Esophagus squamous epithelium (tissue), 5 donors: ENCODE results near the gene EFHC1. TPM values are rescaled to one million over a fixed set of nuclear protein-coding genes. Genes with fewer than 3 reads are reported as not detected.

ENCODE experiments used
- DNase-seq: peaks from one replicate; lab custom pipeline; 2025; lab: John Stamatoyannopoulos, UW
- H3K27ac ChIP-seq, 4 donors: fragments of 200-600 bp; sonication (generic); one replicate each; pipeline ENCODE4 v1.5.1; 2016 to 2019; ENCODE audit warnings: mild to moderate bottlenecking in 1 of 4
- H3K27me3 ChIP-seq, 4 donors: fragments of 200-600 bp; sonication (generic); 1 replicate in 3 of 4; 2 replicates in 1 of 4; pipeline versions ENCODE4 v1.5.1 to v1.6.0; 2017 to 2021; ENCODE audit warnings: antibody characterized with exemption in 1 of 4
- H3K36me3 ChIP-seq, 3 donors: fragments of 200-600 bp; sonication (generic); one replicate each; pipeline ENCODE4 v1.5.1; 2016 to 2019
- H3K4me1 ChIP-seq, 3 donors: fragments of 200-600 bp; sonication (generic); one replicate each; pipeline ENCODE4 v1.5.1; 2017 to 2019
- H3K4me3 ChIP-seq, 4 donors: fragments of 200-600 bp; sonication (generic); 1 replicate in 3 of 4; 2 replicates in 1 of 4; pipeline ENCODE4 v1.5.1; 2016 to 2019; ENCODE audit warnings: mild to moderate bottlenecking in 2 of 4, moderate library complexity in 1 of 4
- H3K9me3 ChIP-seq, 3 donors: fragments of 200-600 bp; sonication (generic); one replicate each; pipeline ENCODE4 v1.5.1; 2016 to 2019
- CTCF ChIP-seq, 6 experiments: fragments of 450-650 bp in 4 of 6; fragments of 200-600 bp in 2 of 6; sonication (generic) in 2 of 6; IDR thresholded peaks; one replicate each; pipeline ENCODE4 v1.5.1; 2016 to 2019; ENCODE audit warnings: antibody characterized with exemption in 6 of 6, mild to moderate bottlenecking in 4 of 6, moderate library complexity in 4 of 6
- POLR2A ChIP-seq, 4 donors: fragments of 450-650 bp; IDR thresholded peaks; one replicate each; pipeline ENCODE4 v1.6.1; 2017; ENCODE audit warnings: antibody characterized with exemption in 4 of 4, mild to moderate bottlenecking in 4 of 4, moderate library complexity in 3 of 4
- WGBS, 2 donors: methylation state at CpG; one replicate each; pipeline ENCODE4 v1.1.5; 2018; 5-methylcytosine and 5-hydroxymethylcytosine counted together
- intact Hi-C: fragments of 100-400 bp; cut with DNase I; formaldehyde crosslinking; loops from one replicate; pipeline ENCODE4 v1.15.0; 2022
- total RNA-seq, 4 donors: library from RNA; depleted of rRNA; stranded (reverse); fragments of >200 nt; gene quantifications; one replicate each; pipeline ENCODE4 v1.1.0, GENCODE V29; 2016
- donor health status: DM: yes; HTN: yes; CAD: no.

The EFHC1 gene
- total RNA-seq, 4 donors from 2014 or later: 4.0 to 17.5 (median 9.9) TPM

GRCh38 chr6:52494298-52495072 is 74.3 kb downstream of the EFHC1 start:
- no peak for TF ChIP-seq POLR2A (IDR thresholded peaks at IDR 0.05)
- TF ChIP-seq CTCF (IDR thresholded peaks at IDR 0.05): no peak
- H3K4me1 ChIP-seq: peaks cover 0 to 13% (median 11%) of the 10 kb centered on the region in 3 donors
- intact Hi-C loops: no loop called here
- no peak overlapping the region for H3K4me3 ChIP-seq
- WGBS, 2 donors: 94% methylated on average over 7 of the region's 7 CpGs
- H3K27me3 ChIP-seq: peaks cover 0 to 2% (median 0%) of the 10 kb centered on the region in 4 donors
- no peaks in the 10 kb centered on the region for H3K9me3 ChIP-seq
- no peak overlapping the region for H3K27ac ChIP-seq
- DNase-seq: no peak
- no peaks in the 10 kb centered on the region for H3K36me3 ChIP-seq

GRCh38 chr6:52495922-52496321 is 75.8 kb downstream of the EFHC1 start:
- no peak overlapping the region for H3K27ac ChIP-seq
- no peaks in the 10 kb centered on the region for H3K9me3 ChIP-seq
- WGBS, 2 donors: 66 to 71% methylated on average over 3 of the region's 3 CpGs
- H3K36me3 ChIP-seq: no peaks in the 10 kb centered on the region
- peaks cover 0 to 17% (median 0%) of the 10 kb centered on the region in 4 donors for H3K27me3 ChIP-seq
- H3K4me3 ChIP-seq: no peak overlapping the region
- DNase-seq: no peak
- intact Hi-C loops: no loop called here
- TF ChIP-seq CTCF (IDR thresholded peaks at IDR 0.05): no peak
- no peak for TF ChIP-seq POLR2A (IDR thresholded peaks at IDR 0.05)
- peaks cover 0 to 27% (median 11%) of the 10 kb centered on the region in 3 donors for H3K4me1 ChIP-seq

- H3K4me3 ChIP-seq: no peak overlapping the region
- no peak overlapping the region for H3K27ac ChIP-seq
- intact Hi-C loops: no loop called here
- peaks cover 0 to 24% (median 0%) of the 10 kb centered on the region in 4 donors for H3K27me3 ChIP-seq
- peaks cover 0 to 2% (median 0%) of the 10 kb centered on the region in 3 donors for H3K36me3 ChIP-seq
- H3K9me3 ChIP-seq: no peaks in the 10 kb centered on the region
- peaks cover 0 to 27% (median 11%) of the 10 kb centered on the region in 3 donors for H3K4me1 ChIP-seq
- 83 to 87% methylated on average over 2 of the region's 2 CpGs for WGBS, 2 donors
- TF ChIP-seq POLR2A (IDR thresholded peaks at IDR 0.05): no peak
- no peak for TF ChIP-seq CTCF (IDR thresholded peaks at IDR 0.05)
- no peak for DNase-seq
These were observed 76.5 kb downstream of the EFHC1 start for GRCh38 chr6:52496631-52497030.

- peaks cover 0 to 36% (median 0%) of the 10 kb centered on the region in 4 donors for H3K27me3 ChIP-seq
- H3K9me3 ChIP-seq: no peaks in the 10 kb centered on the region
- TF ChIP-seq CTCF (IDR thresholded peaks at IDR 0.05) (no peak), POLR2A (IDR thresholded peaks at IDR 0.05) (no peak)
- peaks cover 0 to 14% (median 0%) of the 10 kb centered on the region in 3 donors for H3K36me3 ChIP-seq
- no peak for DNase-seq
- intact Hi-C loops: no loop called here
- H3K27ac ChIP-seq: peak overlapping the region in 1 of 4 donors; percentile 60
- WGBS, 2 donors: 63 to 77% methylated on average over 14 of the region's 14 CpGs
- no peak overlapping the region for H3K4me3 ChIP-seq
- peaks cover 0 to 29% (median 11%) of the 10 kb centered on the region in 3 donors for H3K4me1 ChIP-seq
These were observed 77.7 kb downstream of the EFHC1 start for GRCh38 chr6:52497652-52498408.
